HT1080 (cell line): ENCODE data around the gene OVOL2. TPM values are rescaled to one million over a fixed set of nuclear protein-coding genes. Genes with fewer than 3 reads are reported as not detected.

ENCODE experiments used
- DNase-seq: peaks from one replicate; pipeline ENCODE4 v3.0.0-alpha.2; 2015; ENCODE audit warnings: low read depth
- total RNA-seq: library from RNA; depleted of rRNA; stranded (reverse); fragments of >200 nt; shearing (Covaris generic); gene quantifications from 2 replicates; pipeline ENCODE4 v1.2.3, GENCODE V29; 2014

OVOL2 gene
- total RNA-seq, 1 experiment from 2014 or later: 0.34 TPM

- no peak for DNase-seq
These were observed 40.9 kb downstream of the OVOL2 start for GRCh38 chr20:18016772-18017171.

- no peak for DNase-seq
These were observed 43.3 kb downstream of the OVOL2 start for GRCh38 chr20:18014411-18014810.

- no peak for DNase-seq
These were observed 44.8 kb downstream of the OVOL2 start for GRCh38 chr20:18012901-18013300.

GRCh38 chr20:18011951-18012645, 45.6 kb downstream of the OVOL2 start:
- no peak for DNase-seq

GRCh38 chr20:18011482-18011881, 46.2 kb downstream of the OVOL2 start:
- no peak for DNase-seq

GRCh38 chr20:18009116-18009515, 48.6 kb downstream of the OVOL2 start:
- no peak for DNase-seq

GRCh38 chr20:18007534-18008292, 50.0 kb downstream of the OVOL2 start:
- no peak for DNase-seq

GRCh38 chr20:18006684-18007083, 51.0 kb downstream of the OVOL2 start:
- DNase-seq: no peak

GRCh38 chr20:18005990-18006364, 51.7 kb downstream of the OVOL2 start:
- no peak for DNase-seq

GRCh38 chr20:18005170-18005989, 52.3 kb downstream of the OVOL2 start:
- no peak for DNase-seq

- no peak for DNase-seq
These were observed 53.2 kb downstream of the OVOL2 start for GRCh38 chr20:18004384-18005031.

GRCh38 chr20:18003897-18004296, 53.8 kb downstream of the OVOL2 start:
- no peak for DNase-seq

GRCh38 chr20:18001131-18001921, 56.4 kb downstream of the OVOL2 start:
- DNase-seq: peak; percentile 70

- DNase-seq: no peak
These were observed 58.1 kb downstream of the OVOL2 start for GRCh38 chr20:17999566-17999965.

GRCh38 chr20:17998446-17998845, 59.3 kb downstream of the OVOL2 start:
- no peak for DNase-seq

GRCh38 chr20:17995967-17996819, 61.5 kb downstream of the OVOL2 start:
- DNase-seq: peak; percentile 62

GRCh38 chr20:17993546-17993945, 64.2 kb downstream of the OVOL2 start:
- no peak for DNase-seq

- DNase-seq: peak; percentile 65
These were observed 64.7 kb downstream of the OVOL2 start for GRCh38 chr20:17992847-17993513.

- no peak for DNase-seq
These were observed 65.5 kb downstream of the OVOL2 start for GRCh38 chr20:17992224-17992637.
